B cell (primary cell): Measurements from ENCODE around the gene NLRX1. TPM values are rescaled to one million over a fixed set of nuclear protein-coding genes. Genes with fewer than 3 reads are reported as not detected.

ENCODE experiments used
- ATAC-seq: fragments of 200-7000 bp; cut with Tn5 transposase; one replicate; pipeline ENCODE4 v1.10.0; 2021; ENCODE audit warnings: low read depth, mild to moderate bottlenecking, moderate number of reproducible peaks, moderate library complexity
- CTCF ChIA-PET: fragments of 350-600 bp; sonication (Branson Sonifier 250); formaldehyde crosslinking; loops from one replicate; lab custom pipeline; 2021; ENCODE audit warnings: antibody characterized with exemption, inconsistent platforms; lab: Charles Lee
- POLR2A ChIA-PET: fragments of 350-600 bp; sonication (Branson Sonifier 250); formaldehyde crosslinking; loops from one replicate; lab custom pipeline; 2021; ENCODE audit warnings: antibody characterized with exemption; lab: Charles Lee
- DNase-seq: peaks from one replicate; pipeline ENCODE4 v3.0.0; 2013
- H2AFZ ChIP-seq: 2 replicates; pipeline ENCODE4 v1.6.1; 2012; ENCODE audit warnings: mild to moderate bottlenecking, low read depth, low read length; ENCODE audit not compliant: insufficient read depth, poor library complexity, severe bottlenecking
- H3K27ac ChIP-seq, 2 donors: 1 replicate in 1 of 2; 2 replicates in 1 of 2; pipeline ENCODE4 v1.5.1; 2012 to 2013; ENCODE audit warnings: low read length in 2 of 2, mild to moderate bottlenecking in 2 of 2, moderate library complexity in 1 of 2
- H3K27me3 ChIP-seq, 4 experiments: fragments of 200-600 bp in 1 of 4; sonication (generic) in 1 of 4; replicated peaks in 1 of 4; 1 replicate in 2 of 4; 2 replicates in 2 of 4; pipeline versions ENCODE4 v1.6.1 to v1.7.0; 2013 to 2016; ENCODE audit warnings: low read length in 3 of 4, mild to moderate bottlenecking in 2 of 4, mixed read lengths in 1 of 4, moderate library complexity in 1 of 4; ENCODE audit not compliant: insufficient read depth in 4 of 4, control insufficient read depth in 3 of 4; ENCODE audit errors: control extremely low read depth in 1 of 4
- H3K36me3 ChIP-seq, 2 experiments: replicated peaks in 1 of 2; 1 replicate in 1 of 2; 2 replicates in 1 of 2; pipeline versions ENCODE4 v1.6.1 to v1.7.1; 2013; ENCODE audit warnings: low read length in 1 of 2; ENCODE audit not compliant: insufficient read depth in 2 of 2, control insufficient read depth in 1 of 2; ENCODE audit errors: control extremely low read depth in 1 of 2, extremely low read depth in 1 of 2
- H3K4me1 ChIP-seq, 2 donors: fragments of 200-600 bp in 1 of 2; sonication (generic) in 1 of 2; 1 replicate in 1 of 2; 2 replicates in 1 of 2; pipeline versions ENCODE4 v1.5.1 to v1.6.1; 2013 to 2017; ENCODE audit warnings: low read length in 2 of 2; ENCODE audit not compliant: control insufficient read depth in 2 of 2, insufficient read depth in 2 of 2
- H3K4me2 ChIP-seq: replicated peaks from 2 replicates; pipeline ENCODE3; 2012; ENCODE audit warnings: mild to moderate bottlenecking, low read depth, low read length; ENCODE audit not compliant: poor library complexity, severe bottlenecking
- H3K4me3 ChIP-seq, 5 experiments: fragments of 200-600 bp in 1 of 5; sonication (generic) in 1 of 5; 1 replicate in 3 of 5; 2 replicates in 2 of 5; pipeline versions ENCODE4 v1.5.1 to v1.7.0; 2011 to 2016; ENCODE audit warnings: low read length in 4 of 5, mild to moderate bottlenecking in 4 of 5, low read depth in 2 of 5, control low read depth in 1 of 5, moderate library complexity in 1 of 5; ENCODE audit not compliant: insufficient read depth in 1 of 5; ENCODE audit errors: control extremely low read depth in 1 of 5, extremely low read depth in 1 of 5
- H3K79me2 ChIP-seq: fragments of 200-600 bp; sonication (generic); one replicate; pipeline ENCODE4 v1.6.0; 2016; ENCODE audit warnings: low read length; ENCODE audit not compliant: control insufficient read depth, insufficient read depth
- H3K9ac ChIP-seq: fragments of 200-600 bp; sonication (generic); 2 replicates; pipeline ENCODE4 v1.6.1; 2017; ENCODE audit warnings: mild to moderate bottlenecking, low read length, moderate library complexity
- H3K9me3 ChIP-seq, 3 donors: one replicate each; pipeline versions ENCODE4 v1.6.1 to v1.7.1; 2013; ENCODE audit warnings: low read length in 2 of 3; ENCODE audit not compliant: control insufficient read depth in 2 of 3, insufficient read depth in 1 of 3; ENCODE audit errors: control extremely low read depth in 1 of 3
- H4K20me1 ChIP-seq: 2 replicates; pipeline ENCODE4 v1.6.0; 2012; ENCODE audit warnings: mild to moderate bottlenecking, low read length; ENCODE audit not compliant: insufficient read depth, control insufficient read depth, poor library complexity, severe bottlenecking
- H3K27ac Mint-ChIP-seq: one replicate; pipeline ENCODE4 v1.8.0; 2021; ENCODE audit warnings: mixed read lengths
- H3K27me3 Mint-ChIP-seq: one replicate; pipeline ENCODE4 v1.8.0; 2021; ENCODE audit warnings: mixed read lengths
- H3K4me1 Mint-ChIP-seq: one replicate; pipeline ENCODE4 v1.8.0; 2021; ENCODE audit warnings: mixed read lengths
- H3K4me3 Mint-ChIP-seq: one replicate; pipeline ENCODE4 v1.8.0; 2021; ENCODE audit warnings: mixed read lengths
- H3K9me3 Mint-ChIP-seq: one replicate; pipeline ENCODE4 v1.8.0; 2022; ENCODE audit warnings: mixed read lengths; ENCODE audit not compliant: insufficient read depth
- CTCF ChIP-seq: fragments of 200-600 bp; IDR thresholded peaks from one replicate; pipeline ENCODE4 v1.8.0; 2022; ENCODE audit warnings: antibody characterized with exemption, mild to moderate bottlenecking
- EZH2 ChIP-seq: IDR thresholded peaks from 2 replicates; pipeline ENCODE4 v1.6.1; 2012; ENCODE audit warnings: borderline replicate concordance, low read depth, mild to moderate bottlenecking, moderate library complexity, low read length; ENCODE audit not compliant: insufficient read depth, poor library complexity, severe bottlenecking
- WGBS: methylation state at CpG from one replicate; pipeline ENCODE4 v1.1.5; 2013; ENCODE audit warnings: missing lambda C conversion rate; ENCODE audit not compliant: insufficient coverage; 5-methylcytosine and 5-hydroxymethylcytosine counted together
- intact Hi-C: fragments of 100-400 bp; cut with micrococcal nuclease; formaldehyde crosslinking; loops from one replicate; pipeline ENCODE4 v1.10.0; 2022
- polyA plus RNA-seq: library from polyadenylated mRNA; depleted of rRNA; stranded (reverse); fragments of >200 nt; gene quantifications from 2 replicates; pipeline ENCODE4 v1.2.3, GENCODE V29; 2012
- total RNA-seq, 2 donors: library from RNA; stranded (reverse); fragments of 120-200 nt in 1 of 2; gene quantifications; 1 replicate in 1 of 2; 2 replicates in 1 of 2; pipeline versions ENCODE4 v1.2.3 to v1.2.4, GENCODE V29; 2013 to 2022

The NLRX1 gene
- total and polyA plus RNA-seq, 2 donors (not counting 1 experiment from before 2014, with no cell fraction given) = 6.3 to 10.4 TPM

DNA sequence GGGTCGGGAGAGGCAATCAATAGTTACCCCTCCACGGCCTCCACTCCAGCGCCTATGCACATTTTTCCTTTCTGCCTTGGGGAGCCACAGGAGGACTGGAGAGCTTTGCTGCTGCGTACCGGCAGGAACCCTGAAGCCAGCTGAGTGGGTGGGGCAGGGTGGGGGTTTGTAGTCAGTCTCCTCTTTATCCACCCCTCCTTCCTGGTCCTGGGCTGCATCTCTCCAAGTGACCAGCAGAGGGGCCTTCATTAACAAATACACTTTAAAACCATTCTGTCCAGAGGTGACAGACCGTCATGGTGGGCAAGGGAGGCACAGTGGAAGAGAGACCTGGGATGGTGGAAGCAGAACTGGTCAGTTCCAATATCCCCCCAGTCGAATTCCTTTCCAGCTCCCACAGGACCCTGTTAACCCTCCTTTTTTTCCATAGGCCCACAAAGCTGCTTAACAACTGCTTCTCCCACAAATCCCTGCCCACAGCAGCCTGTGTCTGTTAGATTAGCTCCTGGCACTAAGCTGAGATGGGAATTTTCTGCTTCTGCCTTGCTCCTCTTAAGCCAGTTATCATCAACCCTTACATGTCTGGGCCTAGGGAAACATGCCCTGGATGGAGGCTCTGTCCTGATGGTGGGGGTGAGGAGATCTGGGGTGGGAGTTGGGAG, 23.6 kb upstream of the NLRX1 start:
- DNase-seq = peak; percentile 55

More for the DNA sequence above, 23.6 kb upstream of the NLRX1 start:
- H3K4me3 ChIP-seq = no peak overlapping the region
- CTCF ChIA-PET = interaction anchor here (1.0 to 4.3 kb wide), 5 partner anchors 10 to 140 kb away, joined by 3 to 24 read pairs (median 4); no protein-coding TSS in a partner anchor
- H3K4me1 Mint-ChIP-seq = peaks cover 13% of the 10 kb centered on the region
- peaks cover 45% of the 10 kb centered on the region for H3K27me3 Mint-ChIP-seq
- H3K27ac Mint-ChIP-seq = no peak overlapping the region
- no peaks in the 10 kb centered on the region for H3K36me3 ChIP-seq
- ATAC-seq = peak; percentile 74
- no peak overlapping the region for H3K27ac ChIP-seq
- H3K9me3 Mint-ChIP-seq = no peaks in the 10 kb centered on the region
- no peaks in the 10 kb centered on the region for H4K20me1 ChIP-seq
- TF ChIP-seq EZH2 (no peak), CTCF (peak; percentile 47)
- H3K27me3 ChIP-seq = peaks cover 0 to 54% (median 28%) of the 10 kb centered on the region in 4 experiments
- POLR2A ChIA-PET = interaction anchor here (0.7 kb wide), 1 partner anchor 127 kb away, joined by 6 read pairs; the partner anchor contains the start of gene RPS25
- WGBS = 55% methylated on average over 4 of the region's 7 CpGs
- intact Hi-C loops = loop anchor here (1.0 kb wide), 1 partner anchor 139 kb away; no protein-coding TSS in a partner anchor
- H3K4me2 ChIP-seq = no peak overlapping the region
- H3K4me1 ChIP-seq = peaks cover 12 to 19% of the 10 kb centered on the region in 2 donors
- peaks cover 0 to 2% (median 0%) of the 10 kb centered on the region in 3 donors for H3K9me3 ChIP-seq
- H3K4me3 Mint-ChIP-seq = no peak overlapping the region
- no peak overlapping the region for H2AFZ ChIP-seq
- no peak overlapping the region for H3K9ac ChIP-seq
- H3K79me2 ChIP-seq = no peaks in the 10 kb centered on the region
